Astrocyte of the hippocampus (primary cell): ENCODE data around the gene CLMP.

Experiments used
- DNase-seq: peaks from one replicate; pipeline ENCODE4 v3.0.0; 2011; ENCODE audit warnings: low read depth, low spot score

Gene CLMP

DNA sequence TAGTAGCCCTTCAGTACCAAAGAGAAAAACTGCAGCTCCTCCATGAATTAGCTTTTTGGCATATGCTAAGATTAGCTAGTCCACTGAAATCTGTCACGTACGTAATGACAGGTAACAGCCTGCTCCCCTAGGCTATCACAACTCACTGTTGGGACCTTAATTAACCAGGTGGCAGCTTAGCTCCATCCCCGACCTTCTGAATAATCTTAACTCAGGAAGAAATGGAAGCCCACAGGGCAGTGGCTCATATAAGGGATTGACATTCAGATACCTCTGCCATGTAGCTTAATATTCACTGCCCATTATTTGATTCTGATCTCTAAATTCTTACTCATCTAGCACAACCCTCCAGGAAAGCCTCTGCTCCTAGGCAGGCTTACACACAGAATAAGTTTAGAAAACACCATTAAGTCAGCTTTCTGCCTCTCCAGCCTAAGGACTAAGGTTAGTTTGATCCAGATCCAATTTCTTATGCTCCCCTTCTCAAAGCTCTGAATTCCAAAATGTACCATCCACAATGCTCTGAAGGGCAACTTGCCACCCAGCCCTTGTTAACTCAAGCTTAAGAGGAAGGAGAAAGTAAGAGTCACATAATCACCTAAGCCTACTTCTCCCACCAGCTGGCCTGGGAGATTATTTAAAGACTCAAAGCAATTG is 138.1 kb downstream of the CLMP start:
- DNase-seq: no peak

DNA sequence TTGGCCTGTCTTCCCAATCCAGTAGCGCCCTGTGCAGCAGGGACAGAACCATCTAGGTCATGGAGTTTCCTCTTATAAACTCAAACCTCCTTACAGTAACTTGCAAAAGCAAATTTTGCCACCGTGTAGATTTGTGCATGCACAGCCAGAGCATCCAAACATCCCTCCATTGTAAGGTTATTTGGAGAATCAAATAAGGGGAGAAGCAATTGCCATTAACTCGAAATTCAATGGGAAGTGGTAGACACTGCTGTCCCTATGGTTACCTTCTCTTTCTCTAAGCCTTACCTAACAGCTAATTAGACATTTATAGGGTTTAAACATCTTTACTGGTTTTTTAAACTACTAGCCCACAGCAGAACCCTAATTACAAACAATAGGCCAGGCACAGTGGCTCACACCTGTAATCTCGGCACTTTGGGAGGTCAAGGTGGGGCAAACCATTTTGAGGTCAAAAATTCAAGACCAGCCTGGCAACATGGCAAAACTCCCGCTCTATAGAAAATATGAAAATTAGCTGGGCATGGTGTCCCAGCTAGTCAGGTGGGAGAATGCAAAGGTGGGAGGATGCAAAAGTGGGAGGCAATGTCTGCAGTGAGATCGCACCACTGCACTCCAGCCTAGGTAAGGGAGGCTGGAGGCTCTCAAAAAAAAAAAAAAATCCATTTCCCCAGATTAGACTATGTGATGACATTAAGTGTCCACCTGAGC is 139.7 kb downstream of the CLMP start:
- no peak for DNase-seq

DNA sequence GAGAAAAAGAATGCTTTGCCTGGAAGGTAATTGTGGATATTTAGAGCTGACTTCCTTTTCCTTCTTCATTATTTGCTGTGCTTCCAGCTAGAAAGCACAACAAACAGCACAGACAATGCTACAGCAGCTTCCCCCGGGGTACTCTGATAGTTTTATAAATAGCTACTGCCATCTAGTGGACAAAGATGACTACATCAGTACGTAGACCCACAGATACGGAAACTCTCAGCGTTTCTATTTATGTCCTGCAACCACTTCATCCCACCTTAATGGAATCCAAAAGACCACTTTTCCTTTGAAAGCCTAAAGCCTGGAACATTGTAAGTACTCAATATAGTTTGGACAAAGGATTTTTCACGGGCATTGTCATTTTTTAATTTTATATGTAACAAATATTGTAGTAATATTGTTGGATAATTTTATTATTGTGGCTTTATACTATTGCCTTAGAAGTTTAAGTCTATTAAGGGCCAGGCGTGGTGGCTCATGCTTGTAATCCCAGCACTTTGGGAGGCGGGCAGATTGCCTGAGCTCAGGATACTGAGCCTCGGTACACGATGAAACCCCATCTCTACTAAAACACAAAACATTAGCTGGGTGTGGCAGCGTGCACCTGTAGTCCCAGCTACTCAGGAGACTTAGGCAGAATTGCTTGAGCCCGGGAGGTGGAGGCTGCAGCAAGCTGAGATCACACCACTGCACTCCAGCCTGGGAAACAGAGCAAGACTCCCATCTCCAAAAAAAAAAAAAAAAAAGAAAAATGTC is 140.6 kb downstream of the CLMP start:
- DNase-seq: peak; percentile 81

DNA sequence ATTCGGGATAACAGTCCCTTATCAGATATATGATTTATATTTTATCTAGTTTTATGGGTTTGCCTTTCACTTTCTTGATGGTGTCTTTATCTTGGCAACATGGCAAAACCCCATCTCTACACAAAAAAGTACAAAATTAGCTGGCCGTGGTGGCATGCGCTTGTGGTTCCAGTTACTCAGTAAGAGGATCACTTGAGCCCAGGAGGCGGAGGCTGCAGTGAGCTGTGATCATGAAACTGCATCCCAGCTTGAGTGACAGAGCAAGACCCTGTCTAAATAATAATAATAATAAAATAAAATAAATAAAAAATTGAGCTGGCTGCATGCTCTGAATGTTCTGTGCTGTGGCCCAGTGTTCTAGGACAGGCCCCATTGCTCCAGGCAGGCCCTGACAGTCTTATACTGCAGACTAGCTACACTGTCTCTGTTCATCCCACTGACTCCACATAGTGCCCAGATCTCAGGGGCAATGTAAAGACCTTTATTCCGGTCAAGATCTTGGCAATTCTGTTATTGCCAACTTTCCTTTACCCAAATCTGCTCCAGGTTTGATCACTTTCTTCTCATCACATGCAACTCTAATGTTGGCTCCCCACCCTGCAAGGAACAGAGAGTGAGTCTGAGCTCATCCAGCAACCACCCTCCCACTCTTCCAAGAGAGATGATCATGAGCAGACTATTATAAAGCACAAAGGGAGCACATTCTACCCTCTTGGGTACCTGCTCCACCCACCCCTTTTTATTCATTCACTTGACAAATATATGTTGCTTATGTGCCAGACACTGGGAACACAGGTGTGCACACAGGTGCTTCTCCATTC is 141.9 kb downstream of the CLMP start:
- DNase-seq: no peak

DNA sequence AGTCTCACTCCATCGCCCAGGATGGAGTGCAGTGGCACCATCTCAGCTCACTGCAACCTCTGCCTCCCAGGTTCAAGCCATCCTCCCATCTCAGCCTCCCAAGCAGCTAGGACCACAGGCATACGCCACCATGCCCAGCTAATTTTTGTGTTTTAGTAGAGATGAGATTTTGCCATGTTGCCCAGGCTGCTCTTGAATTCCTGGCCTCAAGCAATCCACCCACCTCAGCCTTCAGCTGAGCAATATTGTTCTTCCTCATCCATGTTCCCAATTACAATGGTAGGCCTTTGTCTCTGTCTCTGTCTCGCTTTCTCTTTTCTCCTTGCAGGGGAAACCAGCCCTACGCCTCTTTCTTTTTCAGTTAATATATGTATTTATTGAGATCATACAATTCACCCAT is 143.4 kb downstream of the CLMP start:
- no peak for DNase-seq

DNA sequence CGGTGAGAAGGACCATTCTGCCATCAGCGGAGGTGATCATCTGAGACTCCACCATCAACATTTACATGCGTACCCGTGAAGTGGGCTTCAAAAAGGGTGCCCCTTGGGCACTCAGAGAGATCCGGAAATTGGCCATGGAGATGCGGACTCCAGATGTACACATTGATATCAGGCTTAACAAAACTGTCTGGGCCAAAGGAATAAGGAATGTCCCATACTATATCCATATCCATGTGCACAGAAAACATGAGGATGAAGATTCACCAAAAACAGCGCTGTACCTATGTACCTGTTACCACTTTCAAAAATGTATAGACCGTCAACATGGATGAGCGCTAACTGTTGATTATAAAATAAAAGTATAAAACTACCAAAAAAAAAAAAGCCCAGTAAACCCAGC is 143.9 kb downstream of the CLMP start:
- no peak for DNase-seq

DNA sequence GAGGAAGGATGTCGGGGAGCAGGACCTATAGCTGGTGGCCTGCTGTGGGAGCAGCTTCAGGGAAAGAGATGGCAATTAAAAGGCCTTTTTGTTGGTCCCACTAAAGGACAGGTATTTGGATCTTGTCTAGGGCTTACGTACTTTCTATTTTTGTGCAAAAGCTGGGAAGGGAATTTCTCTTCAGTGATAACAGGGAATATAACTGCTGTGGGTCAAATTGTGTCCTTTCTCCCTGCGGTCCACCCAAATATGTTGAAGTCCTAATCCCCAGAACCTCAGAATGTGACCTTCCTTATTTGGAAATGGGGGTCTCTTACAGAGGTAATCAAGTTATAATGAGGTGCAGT is 147.1 kb downstream of the CLMP start:
- DNase-seq: no peak

DNA sequence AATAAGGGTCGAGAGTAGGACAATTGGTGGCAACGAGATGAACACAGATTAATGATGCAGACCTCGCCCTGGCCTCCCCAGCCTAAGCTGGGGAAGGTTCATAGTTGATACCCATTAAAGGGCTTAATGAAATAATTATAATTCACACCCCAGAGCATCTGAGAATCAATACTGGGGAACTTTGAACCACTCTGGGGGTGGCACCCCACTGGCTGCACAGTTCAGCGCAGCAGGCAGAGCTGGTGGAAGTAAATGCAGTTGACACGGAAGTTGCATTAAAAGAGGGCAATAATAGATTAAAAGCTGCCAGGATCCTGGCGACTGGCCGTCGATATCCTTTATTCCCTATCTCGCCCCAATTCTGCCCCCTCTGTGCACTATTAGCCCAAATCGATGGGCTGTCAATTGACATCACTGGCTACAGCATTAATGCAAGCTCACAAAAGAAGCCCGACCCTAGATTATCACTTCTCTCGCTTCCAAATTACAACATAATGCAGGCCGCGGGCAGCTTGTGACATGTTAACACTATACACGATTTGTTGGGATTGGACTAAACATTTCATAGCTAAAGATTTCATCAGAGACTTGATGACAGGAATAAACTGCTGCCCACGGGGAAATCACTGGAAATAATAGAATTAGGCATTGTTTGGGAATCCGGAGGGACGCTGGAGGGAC is 147.6 kb downstream of the CLMP start:
- no peak for DNase-seq

DNA sequence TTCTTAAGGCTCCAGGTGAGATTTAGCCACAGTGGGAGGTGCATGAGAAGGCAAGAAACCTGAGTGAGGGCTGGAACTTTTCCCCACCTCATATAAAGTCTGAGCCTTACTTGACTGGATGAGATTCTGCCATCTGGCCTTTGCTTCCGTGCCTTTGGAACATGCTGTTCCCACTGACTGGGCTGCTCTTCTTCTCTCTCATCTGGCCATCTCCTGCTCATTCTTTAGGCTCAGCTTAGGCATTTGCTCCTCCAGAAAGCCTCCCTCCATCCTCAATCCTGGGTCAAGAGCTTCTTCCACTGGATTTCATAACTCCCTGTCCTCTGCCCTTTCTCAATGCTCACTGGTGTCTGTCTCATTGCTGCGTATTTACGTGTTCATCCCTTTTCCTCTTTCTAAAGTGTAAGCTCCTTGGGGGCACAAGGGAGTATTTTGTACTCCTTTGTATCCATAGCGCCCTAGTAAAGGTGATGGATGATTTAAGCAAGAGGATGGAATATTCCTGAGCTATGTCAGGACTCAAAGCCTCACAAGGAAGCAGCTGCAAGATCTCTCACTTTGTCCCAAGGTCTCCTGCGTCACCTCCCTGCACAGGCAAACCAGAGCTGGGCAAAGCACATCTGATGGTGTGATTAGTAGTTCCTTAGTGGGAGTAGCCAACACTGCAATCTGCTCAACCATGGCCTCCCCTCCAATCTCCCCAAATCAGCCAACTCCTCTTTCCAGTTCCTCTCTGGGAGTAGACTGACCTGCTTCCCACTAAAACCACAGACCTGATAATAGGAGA is 148.4 kb downstream of the CLMP start:
- no peak for DNase-seq

DNA sequence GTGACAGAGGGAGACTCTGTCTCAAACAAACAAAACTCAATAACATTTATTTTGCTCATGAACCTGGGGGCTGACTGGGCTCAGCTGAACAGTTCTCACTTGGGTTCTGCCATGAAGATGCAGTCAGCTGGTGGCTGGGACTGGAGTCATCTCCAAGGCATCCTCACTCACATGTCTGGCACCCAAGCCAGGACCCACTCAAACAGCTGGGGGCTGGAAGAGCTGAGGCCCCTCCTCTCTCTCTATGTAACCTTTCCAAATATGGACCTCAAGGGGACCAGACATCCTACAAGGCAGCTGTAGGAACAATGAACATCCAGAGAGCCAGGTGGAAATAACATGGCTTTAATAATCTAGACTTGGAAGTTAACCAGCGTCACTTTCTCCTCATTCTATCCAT is 149.9 kb downstream of the CLMP start:
- DNase-seq: no peak

DNA sequence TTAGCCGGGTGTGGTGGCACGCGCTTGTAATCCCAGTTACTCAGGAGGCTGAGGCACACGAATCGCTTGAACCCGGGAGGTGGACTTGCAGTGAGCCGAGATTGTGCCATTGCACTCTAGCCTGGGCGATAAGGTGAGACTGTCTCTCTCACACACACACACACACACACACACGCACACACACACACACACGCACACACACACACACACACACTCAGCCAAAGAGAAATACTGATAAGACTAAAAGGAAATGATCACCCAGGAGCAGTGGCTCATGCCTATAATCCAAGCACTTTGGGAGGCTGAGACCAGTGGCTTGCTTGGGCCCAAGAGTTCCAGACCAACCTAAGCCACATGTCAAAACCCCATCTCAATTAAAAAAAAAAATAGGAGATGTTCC is 153.9 kb downstream of the CLMP start:
- DNase-seq: no peak

DNA sequence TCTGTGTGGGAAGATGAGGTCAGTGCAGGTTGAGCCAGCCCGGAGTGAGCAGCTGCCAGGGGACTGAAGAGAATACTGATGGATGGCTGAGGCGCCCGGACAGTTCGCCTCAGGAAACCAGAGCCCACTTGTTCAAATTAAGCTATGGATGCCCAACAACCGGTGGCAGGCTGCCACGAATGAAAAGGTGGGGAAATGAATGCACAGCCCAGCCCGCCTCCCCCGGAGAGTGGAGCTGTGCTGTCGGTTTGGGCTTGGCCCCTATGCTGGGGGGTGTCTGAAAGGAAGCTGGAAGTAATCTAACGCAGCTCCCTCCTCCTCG is 155.0 kb downstream of the CLMP start:
- DNase-seq: peak; percentile 31

DNA sequence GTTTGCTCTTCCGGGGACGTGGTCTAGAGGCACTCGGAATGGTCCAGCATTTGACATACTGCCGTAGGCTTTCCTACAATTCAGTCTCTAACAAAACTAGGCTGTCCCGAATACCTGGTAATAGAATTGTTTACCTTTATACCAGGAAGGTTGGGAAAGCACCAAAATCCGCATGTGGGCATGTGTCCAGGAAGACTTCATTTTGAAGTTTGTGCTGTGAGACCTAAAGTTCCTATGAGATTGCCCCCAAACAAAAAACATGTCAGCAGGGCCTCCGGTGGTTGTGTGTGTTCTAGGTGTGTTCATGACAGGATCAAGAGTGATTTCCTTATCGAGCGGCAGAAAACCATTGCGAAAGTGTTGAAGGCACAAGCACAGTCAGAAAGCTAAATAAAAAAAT is 159.2 kb downstream of the CLMP start:
- DNase-seq: no peak

DNA sequence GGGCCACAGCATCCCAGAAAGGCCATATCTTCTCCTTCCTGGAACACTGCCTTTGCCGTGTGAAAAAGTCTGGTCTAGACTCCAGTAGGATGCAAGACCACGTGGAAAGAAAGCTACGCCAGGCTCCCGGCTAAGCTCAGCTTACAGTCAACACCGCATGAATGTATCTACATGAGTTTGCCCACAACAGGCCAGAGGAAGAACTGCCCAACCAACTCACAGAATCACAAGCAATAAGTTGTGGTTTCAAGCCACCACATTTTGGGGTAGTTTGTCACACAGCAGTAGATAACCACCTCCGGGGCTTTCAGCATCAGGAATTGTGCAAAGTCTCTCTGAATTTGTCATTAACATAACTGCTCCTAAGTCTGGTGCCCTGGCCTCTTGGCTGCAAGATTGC is 160.5 kb downstream of the CLMP start:
- no peak for DNase-seq

DNA sequence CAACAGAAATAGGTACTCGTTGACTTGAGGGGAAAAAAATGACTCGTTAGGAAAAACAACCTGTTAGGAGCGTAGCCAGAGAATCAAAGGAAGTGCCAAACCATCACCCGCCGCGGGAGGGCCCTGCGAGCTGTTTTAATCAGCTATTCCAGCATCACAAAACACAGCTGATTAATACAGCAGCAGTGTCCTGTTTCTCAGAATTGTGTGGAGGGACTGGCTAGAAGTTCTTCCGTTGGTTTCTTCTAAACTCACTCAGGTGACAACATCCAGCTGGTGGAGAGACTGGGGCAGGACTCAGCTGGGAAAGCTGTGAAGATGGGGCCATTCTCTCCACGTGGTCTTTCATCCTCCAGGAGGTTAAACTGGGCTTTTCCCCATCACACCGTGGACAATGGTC is 161.2 kb downstream of the CLMP start:
- peak; percentile 27 for DNase-seq

DNA sequence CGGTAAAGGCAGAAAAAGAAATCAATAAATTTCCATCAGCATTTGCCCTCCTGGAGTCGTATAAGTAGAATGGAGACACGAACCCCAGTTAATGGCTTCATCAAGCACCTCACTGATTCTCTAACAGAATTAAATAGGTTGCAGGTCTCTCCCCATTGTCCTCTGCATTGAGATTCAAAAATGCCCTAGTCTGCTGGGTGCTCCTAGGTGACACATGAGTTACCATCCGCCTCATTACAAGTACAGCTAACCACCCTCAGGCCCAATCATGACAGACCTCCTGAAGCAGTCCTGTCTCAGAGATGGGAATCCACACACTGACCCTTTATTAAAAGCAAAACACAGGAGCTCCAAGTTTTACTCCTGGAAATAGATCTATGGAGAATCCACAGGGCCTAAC is 164.5 kb downstream of the CLMP start:
- DNase-seq: no peak

DNA sequence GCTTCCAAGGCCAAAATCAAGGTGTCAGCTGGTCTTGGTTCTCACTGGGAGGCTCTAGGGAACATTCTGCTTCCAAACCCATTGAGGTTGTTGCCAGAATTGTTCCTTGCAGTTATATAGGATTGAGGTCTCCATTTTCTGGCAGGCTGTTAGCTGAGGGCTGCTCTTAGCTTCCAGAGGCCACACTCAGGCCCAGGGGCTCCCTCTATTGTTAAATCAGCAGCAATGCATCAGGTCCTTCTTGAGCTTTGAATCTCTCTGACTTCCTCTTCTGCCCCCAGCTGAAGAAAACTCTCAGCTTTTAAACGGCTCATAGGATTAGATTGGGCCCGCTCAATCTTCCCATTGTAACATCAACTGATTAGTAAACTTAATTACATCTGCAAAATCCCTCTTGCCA is 174.1 kb downstream of the CLMP start:
- DNase-seq: peak; percentile 63
